ENCODE results near the gene HOXA4.

- TF ChIP-seq CTCF (conservative IDR thresholded peaks at IDR 0.05; ENCODE audit: low read depth, low read length) (no peak), EZH2 (IDR thresholded peaks at IDR 0.05; ENCODE audit: low read length, unreplicated experiment) (no peak), EZH2phosphoT487 (IDR thresholded peaks at IDR 0.05; ENCODE audit: borderline replicate concordance, low read length) (no peak)
Observed at GRCh38 chr7:27101171-27101956, 29.2 kb downstream of the HOXA4 start.
